GM12892 (cell line): ENCODE results near the gene SDF4.

ENCODE experiments used
- POLR2A ChIP-seq: IDR thresholded peaks from 2 replicates; pipeline ENCODE4 v1.6.1; 2011; ENCODE audit warnings: low read depth, low read length, control low read depth
- POLR2AphosphoS5 ChIP-seq: IDR thresholded peaks from 2 replicates; pipeline ENCODE4 v1.6.1; 2011; ENCODE audit warnings: low read depth, low read length, control low read depth
- TAF1 ChIP-seq: IDR thresholded peaks from 2 replicates; pipeline ENCODE4 v1.6.1; 2011; ENCODE audit warnings: low read depth, mild to moderate bottlenecking, control low read depth, low read length, borderline replicate concordance

- TF ChIP-seq POLR2AphosphoS5 (no peak), TAF1 (no peak), POLR2A (no peak)
Observed at GRCh38 chr1:1196431-1197187, 35.2 kb downstream of the SDF4 start.
